IMR-90 (cell line): ENCODE results near the gene MAPKAPK2.

Source experiments
- CEBPB ChIP-seq: IDR thresholded peaks from 2 replicates; pipeline ENCODE4 v1.6.1; 2012; ENCODE audit warnings: low read depth, low read length, improper control_type of control experiment
- CHD1 ChIP-seq: IDR thresholded peaks from 2 replicates; pipeline ENCODE4 v1.6.1; 2012; ENCODE audit warnings: low read depth, low read length, improper control_type of control experiment
- CTCF ChIP-seq: conservative IDR thresholded peaks from 2 replicates; pipeline ENCODE4 v1.5.1; 2012; ENCODE audit warnings: mild to moderate bottlenecking, low read depth, low read length, improper control_type of control experiment
- ELK1 ChIP-seq: fragments of 150-350 bp; IDR thresholded peaks from 2 replicates; pipeline ENCODE4 v1.6.1; 2016; ENCODE audit warnings: low read depth, mild to moderate bottlenecking, low read length, moderate library complexity, borderline replicate concordance
- MAFK ChIP-seq: IDR thresholded peaks from 2 replicates; pipeline ENCODE4 v1.6.1; 2012; ENCODE audit warnings: low read depth, low read length, improper control_type of control experiment
- MAZ ChIP-seq: IDR thresholded peaks from 2 replicates; pipeline ENCODE4 v1.6.1; 2012; ENCODE audit warnings: low read depth, mild to moderate bottlenecking, low read length, improper control_type of control experiment, moderate library complexity, borderline replicate concordance
- MXI1 ChIP-seq: IDR thresholded peaks from 2 replicates; pipeline ENCODE4 v1.6.1; 2012; ENCODE audit warnings: low read depth, mild to moderate bottlenecking, low read length, moderate library complexity, borderline replicate concordance
- NFE2L2 ChIP-seq: fragments of 150-350 bp; IDR thresholded peaks from 2 replicates; pipeline ENCODE4 v1.6.1; 2016; ENCODE audit warnings: low read depth, mild to moderate bottlenecking, low read length
- POLR2A ChIP-seq: IDR thresholded peaks from 2 replicates; pipeline ENCODE4 v1.6.1; 2012; ENCODE audit warnings: mild to moderate bottlenecking, low read depth, low read length
- RAD21 ChIP-seq: IDR thresholded peaks from 2 replicates; pipeline ENCODE4 v1.6.1; 2012; ENCODE audit warnings: low read length, improper control_type of control experiment
- RCOR1 ChIP-seq: IDR thresholded peaks from 2 replicates; pipeline ENCODE4 v1.6.1; 2012; ENCODE audit warnings: mild to moderate bottlenecking, low read length, improper control_type of control experiment; ENCODE audit not compliant: insufficient replicate concordance
- SMC3 ChIP-seq: fragments of 150-350 bp; IDR thresholded peaks from 2 replicates; pipeline ENCODE4 v1.6.1; 2016; ENCODE audit warnings: low read depth, mild to moderate bottlenecking, antibody characterized with exemption, low read length, moderate library complexity
- USF2 ChIP-seq: fragments of 150-350 bp; IDR thresholded peaks from 2 replicates; pipeline ENCODE4 v1.6.1; 2017; ENCODE audit warnings: mild to moderate bottlenecking, antibody characterized with exemption, low read length, low read depth

- TF ChIP-seq MAFK (no peak), CTCF (no peak), POLR2A (no peak), RCOR1 (no peak), USF2 (no peak), RAD21 (no peak), ELK1 (no peak), CEBPB (no peak), MAZ (no peak), SMC3 (no peak), MXI1 (no peak), NFE2L2 (no peak), CHD1 (no peak)
Measured at GRCh38 chr1:206651014-206651413, 33.7 kb upstream of the MAPKAPK2 start.
